CD4-positive, alpha-beta T cell treated with Interleukin-21 for 1 hour (primary cell): ENCODE measurements around the gene GBF1.
"Not testable (repeated sequence)": the region's sequence is repeated elsewhere in the genome, so short reads cannot be mapped to it uniquely, and the experiment has no call there.

Source experiments
- DNase-seq: peaks from one replicate; pipeline ENCODE4 v3.0.0-alpha.2; 2020

Gene GBF1

DNA sequence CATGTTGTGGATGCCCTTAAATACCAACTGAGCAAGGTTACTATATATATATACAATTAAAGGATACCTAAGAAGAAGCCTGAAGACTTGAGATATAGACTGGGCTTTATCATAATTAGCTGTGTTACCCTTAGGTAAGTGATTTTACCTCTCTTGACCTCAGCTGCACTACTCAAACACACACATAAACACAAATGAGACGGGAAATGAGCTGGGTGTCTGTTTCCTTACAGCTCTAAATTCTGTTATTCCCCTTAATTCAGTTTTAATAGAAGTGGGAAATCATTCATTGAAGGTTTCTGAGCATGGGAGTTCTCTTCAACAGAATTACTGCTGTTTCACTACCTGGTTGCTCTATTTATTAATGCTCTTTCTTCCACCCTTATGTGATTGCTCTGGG lies 60.7 kb downstream of the GBF1 start:
- no peak for DNase-seq

DNA sequence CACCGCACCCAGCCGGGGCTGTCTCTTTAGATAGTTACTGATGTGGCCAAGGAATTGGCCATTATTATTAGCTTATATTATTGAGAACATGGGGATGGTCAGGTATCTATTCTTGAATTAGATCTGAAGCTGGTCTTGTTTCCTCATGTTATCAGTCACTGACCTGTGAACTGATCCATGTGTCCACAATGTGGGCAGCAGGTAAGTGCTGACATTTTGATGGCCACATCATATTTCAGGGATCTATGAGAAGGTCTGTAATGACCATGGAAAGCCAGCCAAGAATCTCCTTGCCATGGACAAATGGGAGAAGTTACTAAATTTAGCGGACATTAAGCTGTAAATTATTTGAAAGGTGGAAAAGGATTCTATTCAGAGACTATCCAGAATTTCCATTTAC lies 61.4 kb downstream of the GBF1 start:
- DNase-seq = no peak

DNA sequence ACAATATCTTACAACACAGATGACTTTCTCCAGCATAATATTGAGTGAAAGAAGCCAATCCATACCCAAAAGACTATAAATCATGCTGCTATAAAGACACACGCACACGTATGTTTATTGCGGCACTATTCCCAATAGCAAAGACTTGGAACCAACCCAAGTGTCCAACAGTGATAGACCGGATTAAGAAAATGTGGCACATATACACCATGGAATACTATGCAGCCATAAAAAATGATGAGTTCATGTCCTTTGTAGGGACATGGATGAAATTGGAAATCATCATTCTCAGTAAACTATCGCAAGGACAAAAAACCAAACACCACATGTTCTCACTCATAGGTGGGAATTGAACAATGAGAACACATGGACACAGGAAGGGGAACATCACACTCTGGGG lies 63.0 kb downstream of the GBF1 start:
- not testable (repeated sequence) for DNase-seq

DNA sequence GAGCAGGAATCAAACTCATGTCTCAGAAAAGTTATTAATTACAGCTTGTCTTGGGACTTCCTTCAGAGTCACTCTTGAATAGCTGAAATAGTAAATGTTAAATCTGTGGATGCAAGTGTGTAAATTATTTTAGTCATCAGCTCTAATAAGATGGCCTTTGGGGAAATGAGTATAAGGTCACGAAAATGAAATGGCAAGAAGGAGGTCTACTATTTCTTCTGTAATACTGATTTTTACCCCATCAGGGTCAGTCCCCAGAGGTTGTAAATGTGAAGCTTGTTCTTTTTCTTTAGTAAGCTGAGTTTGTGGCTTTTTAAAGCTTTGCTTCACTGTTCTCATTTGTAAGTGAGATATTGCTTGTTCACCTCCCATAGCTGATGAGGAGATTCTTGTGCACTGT lies 63.9 kb downstream of the GBF1 start:
- no peak for DNase-seq

DNA sequence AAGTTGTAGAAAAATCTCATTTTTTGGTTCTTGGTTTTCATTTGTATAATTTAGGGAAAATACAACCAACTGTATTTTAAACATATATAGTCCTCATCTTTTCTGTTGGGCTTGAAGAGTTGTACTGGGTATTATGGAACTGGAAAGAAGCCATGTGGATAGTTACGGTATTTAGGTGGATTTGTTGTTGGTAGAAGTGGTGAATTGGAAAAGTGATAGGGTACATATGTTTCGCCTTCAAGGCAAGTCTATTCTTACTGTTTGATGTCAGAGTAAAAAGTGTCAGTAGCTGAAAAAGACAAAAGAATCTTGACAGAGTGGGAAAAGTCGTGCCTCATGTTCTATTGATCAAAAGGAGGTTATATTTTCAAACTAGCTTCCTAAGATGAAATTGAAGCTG lies 64.6 kb downstream of the GBF1 start:
- no peak for DNase-seq

DNA sequence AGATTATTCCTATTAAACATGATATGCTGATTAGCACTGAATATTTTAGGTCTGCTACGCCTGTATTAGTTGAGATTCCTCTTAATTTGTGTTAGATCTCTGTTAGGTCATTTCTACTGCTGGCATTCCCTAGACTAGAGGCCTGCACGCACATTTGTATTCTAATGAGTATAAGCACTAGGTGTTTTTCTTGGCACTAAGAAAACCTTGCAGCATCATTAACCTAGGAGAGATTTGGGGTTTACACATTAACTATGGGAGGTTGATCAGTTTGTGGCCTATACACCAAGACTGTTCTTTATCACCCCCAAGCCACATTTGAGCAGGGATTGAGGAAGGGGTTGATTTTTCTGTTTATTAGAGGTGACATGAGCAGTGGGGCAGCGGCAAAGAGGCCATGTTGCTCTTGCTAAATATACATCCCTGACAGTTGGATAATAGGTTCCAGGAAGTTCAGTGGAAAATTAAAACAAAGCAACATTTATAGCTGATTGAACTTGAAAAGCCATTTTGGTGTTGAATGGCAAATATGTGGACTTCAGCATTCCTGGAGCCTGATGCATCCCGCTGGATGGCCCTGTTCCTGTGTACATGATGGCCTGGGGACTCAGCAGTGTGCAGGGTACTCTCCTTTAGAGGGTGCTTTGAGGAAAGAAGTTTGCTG lies 65.2 kb downstream of the GBF1 start:
- DNase-seq = no peak

DNA sequence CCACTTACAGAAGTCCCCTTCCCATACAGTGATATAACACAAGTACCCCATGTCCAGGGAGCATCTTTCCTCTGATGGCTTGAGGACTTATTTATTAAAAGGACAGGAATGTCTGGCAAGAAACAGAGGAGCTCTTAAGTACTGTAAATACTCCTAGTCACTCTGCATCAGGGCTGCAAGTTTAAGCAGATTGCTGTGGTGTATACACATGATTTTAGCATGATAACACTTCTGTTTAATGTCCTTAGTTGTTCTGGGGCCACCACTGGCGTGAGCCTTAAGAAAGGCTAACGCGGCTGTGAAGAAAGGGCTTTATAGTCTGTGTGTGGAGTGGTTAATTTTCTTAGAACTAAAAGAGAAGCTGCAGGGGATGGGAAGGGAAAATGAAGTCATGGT lies 65.7 kb downstream of the GBF1 start:
- DNase-seq = no peak

DNA sequence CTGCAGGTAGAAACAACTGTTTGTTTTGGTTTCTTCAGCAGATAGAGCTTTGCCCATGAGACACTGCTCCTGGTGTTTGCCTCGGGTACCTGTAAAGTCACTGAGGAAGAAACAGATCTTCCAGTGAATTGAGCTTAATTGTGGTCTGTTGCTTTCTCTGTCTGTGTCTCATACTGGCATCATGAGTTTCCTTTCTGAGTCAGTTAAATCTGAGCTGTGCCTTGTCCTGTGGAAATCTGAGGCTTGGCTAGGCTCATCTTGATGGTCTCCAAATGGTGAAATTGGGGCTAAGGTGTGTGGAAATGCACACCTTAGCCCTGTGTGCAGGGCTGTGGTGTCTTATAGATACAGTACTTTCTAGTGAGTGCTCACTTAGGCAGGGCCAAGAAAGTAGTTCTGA lies 67.4 kb downstream of the GBF1 start:
- DNase-seq = no peak

DNA sequence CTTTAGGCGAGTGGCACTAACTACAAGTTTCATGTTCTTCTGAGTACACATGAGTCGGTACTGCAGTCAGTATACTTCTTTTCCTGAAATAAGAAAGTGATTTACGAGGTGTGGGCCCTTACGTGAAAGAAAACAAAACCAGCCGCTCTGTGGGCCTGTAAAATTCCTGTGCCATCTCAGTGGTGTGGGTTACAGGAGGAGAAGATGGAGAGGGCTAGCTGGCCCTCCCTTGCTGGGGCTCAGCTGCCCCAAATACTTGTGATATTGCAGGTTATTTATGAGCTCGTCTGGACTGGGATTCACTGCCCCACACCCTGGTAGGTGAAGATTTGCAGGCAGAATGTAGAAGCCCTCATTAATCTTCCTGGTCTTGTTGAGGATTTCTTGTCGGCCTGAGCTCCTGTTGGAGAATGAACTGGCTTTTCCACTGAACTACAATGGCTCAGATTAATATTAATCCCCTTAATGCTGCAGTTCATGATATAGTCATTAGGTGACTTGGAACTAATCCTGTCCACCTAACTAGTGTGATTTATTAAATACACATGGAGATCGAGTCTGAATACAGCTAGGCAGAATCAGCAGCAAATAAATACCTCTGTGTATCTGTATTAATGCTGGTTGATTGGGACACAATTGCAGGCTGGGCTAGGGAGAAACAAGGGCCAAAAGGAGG lies 68.0 kb downstream of the GBF1 start:
- no peak for DNase-seq

DNA sequence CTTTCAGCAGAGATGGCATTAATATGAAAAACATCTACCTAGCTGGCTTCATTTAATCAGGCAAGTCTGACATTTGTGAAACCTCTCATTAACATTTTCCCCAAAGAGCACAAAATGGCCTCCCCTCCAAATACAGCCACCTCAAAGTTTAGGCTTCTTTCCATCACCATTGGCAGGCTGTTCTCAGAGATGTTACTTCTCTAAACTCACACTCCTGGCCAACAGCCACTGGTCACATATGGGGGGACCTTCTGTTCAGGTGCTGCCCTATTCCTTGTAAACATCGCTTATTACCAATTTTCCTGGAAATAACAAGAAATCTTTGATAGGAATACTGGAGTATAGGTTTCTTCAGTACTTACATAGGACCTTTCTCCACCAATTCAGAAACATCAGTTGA lies 69.5 kb downstream of the GBF1 start:
- DNase-seq = no peak

DNA sequence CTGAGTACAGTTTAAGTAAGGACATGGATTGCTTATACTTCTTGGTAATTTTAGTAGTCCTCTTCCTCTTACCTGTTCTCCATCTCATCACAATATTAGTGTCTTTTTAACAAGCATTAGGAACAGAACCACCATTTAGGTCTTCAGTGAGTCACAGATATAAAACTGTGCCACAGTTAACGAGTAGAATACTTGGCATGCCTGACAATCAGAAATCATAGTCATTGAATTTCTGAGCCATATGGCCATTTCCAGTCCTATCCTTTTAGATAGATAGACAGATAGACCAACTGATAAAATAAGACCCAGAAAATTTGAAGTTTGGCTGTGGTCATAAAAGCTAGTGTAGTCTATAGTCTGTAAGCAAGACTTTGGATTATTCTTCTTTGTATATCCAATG lies 71.1 kb downstream of the GBF1 start:
- no peak for DNase-seq

DNA sequence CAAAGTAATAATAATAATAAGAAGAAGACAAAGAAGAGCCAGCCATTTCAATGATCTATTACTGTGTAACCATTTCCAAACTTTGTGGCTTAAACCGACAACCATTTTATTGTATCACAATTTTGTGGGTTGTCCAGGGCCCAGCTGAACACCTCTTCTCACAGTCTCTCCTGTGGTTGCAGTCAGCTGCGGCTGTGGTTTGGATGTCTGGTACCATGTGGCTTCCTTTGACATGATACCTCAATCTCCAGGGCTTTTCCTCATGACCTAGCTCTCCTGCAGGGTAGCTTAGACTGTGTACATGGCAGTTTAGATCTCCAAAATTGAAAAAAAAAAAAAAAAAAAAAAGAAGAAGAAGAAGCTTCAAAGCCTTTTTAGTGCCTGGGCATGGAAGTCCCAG lies 77.6 kb downstream of the GBF1 start:
- peak; percentile 44 for DNase-seq

DNA sequence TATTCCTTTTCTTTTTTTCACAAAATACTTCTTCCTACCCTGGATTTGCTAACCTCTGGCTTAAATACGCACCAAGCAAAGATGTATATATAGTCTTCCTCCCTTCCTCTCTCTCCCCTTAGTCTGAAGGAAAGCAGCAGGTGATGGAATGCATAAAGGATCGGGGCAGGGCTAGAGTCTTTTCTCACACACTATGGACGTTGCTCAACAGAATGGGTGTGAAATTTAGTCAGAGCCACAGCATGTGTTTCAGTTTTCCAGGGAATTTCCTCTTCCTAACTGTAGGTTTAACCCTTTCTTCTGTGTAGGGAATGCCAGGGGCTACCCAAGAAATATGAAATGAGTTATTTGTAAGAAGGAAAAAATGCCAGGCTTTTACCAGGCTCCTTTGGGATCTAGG lies 78.7 kb downstream of the GBF1 start:
- no peak for DNase-seq

DNA sequence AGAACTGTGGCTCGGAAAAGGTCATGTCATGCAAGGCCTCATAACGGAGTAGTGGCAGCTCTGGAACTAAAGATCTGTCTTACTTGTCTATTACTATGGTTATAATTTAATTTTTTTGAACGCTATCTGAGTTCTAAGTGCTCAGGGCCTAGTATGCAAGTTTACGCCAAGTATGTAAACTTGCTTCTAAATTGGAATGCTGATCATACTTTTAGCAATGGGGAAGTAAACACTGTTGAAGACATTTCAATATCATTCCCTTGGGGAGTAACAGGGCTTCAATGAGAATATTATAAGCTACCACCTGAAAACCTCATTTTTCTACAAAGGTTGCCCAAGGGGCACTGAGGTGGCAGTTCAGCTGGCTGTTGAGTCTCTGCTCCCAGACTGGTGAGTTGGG lies 80.7 kb downstream of the GBF1 start:
- DNase-seq = no peak

DNA sequence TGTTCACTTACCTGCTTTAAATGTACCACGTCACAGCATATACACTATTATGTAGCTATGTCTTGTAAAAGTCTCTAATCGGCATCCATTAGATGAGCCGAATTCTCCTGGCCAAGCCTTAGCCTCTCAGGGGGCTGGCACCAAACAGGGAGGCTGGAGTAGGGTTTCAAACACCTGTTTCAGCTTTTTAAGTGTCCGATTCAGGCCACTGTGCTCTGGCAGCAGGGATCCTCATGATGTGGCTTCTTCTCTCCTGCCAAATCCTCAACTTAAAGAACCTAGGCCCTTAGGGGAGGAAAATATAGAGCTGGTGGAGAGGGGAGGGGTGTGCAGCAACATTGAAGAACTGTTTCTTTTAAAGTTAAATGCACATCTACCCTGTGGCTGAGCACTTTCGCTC lies 81.7 kb downstream of the GBF1 start:
- DNase-seq = no peak

DNA sequence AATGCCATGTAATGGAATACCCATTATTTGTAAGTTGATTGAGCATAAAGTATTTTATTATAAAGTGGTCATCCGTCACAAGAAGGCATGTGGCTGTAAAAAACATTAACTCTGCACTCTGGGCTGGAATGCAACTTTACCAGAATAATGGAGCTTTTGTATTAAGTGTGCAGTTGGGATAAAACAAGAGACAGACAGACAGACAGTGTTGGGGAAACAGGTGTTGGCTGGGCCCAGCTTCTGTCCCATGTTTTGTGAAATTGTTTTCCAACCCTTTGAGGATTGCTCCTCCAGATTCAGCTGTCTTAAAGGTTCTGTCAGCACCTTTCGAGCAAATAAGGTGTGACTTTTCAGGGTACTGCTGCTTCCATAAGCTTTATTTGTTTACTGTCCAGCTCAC lies 82.3 kb downstream of the GBF1 start:
- DNase-seq = no peak

DNA sequence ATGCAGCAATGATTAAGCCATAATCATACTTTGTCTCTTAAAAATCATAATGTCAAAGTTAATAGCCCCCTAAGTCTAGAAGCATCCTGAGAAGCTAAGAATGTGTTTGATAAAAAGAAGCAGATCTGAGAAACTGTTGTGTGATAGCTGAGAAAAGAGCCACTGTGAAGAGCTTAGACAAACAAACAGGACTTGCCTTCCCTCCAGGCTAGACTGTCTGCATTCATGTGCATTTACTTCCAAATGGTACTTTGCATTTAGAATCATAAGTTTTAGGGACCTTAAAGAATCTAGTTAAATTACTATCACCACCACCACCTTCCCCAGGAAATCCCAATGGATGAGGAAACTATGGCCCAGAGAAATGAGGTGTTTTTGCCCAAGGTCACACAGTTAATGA lies 87.4 kb downstream of the GBF1 start:
- DNase-seq = no peak

DNA sequence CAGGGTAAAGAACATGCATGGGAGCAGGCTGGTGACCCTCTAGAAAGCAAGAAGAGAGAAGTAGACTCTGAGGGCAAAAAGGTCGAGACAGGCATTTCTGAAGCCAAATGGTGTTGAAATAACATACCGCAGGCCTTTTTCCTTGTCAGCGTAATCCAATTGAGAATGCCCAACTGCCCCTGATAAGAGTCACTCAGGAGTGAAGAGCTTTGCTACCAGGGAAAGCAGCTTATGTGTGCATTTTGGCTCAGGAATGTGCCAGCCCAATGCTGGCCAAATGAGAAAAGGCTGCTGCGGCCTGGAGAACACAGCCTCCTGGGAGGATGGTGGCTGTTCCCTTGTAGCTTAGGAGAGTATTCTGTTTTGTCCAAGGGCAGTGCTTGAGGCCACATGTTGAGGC lies 88.8 kb downstream of the GBF1 start:
- no peak for DNase-seq

DNA sequence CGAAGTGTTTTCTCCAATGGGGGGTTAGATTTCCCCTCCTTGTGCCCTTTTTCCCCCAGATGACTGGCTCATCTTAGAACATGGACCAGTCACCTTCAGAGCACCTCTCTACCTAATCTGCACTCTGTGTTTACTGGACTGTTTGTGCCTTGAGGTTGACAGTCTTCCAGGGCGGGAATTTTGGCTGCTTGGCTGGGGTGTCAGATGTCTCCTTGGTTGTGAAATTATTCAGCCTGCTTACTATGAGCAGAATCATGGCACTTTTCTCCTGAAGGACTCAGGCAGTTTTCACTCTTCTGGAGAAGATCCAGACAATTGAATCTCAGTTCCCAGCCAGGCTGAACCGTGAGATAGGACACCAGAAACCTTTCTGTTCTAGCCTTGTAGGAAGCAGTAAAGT lies 89.9 kb downstream of the GBF1 start:
- no peak for DNase-seq

DNA sequence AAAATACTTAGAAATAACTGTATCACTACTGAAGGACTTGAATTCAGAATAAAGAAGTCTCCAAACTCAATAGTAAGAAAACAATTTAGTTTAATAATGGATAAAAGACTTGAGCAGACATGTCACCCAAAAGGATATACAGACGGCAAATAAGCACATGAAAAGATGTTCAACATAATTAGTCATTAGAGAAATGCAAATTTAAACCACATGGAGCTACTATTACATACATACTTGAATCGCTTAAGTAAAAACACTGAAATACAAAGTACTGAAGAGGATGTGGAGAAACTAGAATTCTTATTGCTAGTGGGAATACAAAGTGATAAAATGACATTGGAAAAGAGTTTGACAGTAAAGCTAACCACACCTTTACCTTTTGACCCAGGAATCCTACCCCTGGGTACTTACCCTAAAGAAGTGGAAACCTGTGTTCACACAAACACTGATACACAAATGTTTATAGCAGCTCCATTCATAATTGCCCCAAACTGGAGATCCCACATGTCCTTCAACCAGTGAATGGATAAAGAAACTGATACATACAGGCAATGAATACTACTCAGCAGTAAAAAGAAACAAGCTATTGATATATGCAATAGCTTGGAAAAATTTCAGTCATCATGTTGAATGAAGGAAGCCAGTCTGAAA lies 95.8 kb downstream of the GBF1 start:
- DNase-seq = no peak

DNA sequence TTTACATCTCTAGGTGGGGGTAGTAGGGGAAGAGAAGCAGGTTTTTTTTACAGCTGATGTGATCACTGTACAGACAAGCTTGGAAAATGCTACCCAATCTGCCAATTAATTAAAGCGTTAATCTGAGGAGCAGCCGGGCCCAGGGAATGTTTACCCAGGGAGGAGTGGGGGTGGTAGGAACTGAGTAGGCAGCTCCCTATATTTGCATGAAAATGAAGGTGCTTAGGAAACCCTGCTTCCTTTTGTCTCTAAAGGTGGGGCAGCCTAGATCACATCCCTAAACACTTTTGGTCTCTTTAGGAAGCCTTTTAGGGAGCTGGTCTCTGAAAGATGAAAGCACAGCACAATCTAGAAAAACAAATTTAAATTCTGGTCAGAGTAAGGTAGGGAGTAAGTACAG lies 97.1 kb downstream of the GBF1 start:
- no peak for DNase-seq

DNA sequence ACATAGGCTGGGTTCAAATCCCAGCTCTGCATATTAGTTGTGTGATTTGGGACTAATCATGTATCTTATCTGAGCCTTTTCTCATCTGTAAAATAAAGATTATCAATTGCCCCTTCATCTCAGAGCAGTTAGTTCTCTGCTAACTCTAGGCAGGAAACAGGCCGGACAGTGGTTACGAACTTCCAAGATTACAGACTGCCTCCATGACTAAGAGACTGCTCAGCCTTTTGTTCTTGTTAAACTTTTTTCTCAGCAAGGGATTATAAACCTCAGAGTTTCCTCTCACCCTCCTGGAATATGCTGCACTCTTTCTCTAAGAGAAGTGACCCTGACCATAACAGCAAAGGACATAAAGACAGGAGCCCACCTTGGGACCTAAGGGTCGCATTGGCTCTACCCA lies 97.6 kb downstream of the GBF1 start:
- DNase-seq = no peak

DNA sequence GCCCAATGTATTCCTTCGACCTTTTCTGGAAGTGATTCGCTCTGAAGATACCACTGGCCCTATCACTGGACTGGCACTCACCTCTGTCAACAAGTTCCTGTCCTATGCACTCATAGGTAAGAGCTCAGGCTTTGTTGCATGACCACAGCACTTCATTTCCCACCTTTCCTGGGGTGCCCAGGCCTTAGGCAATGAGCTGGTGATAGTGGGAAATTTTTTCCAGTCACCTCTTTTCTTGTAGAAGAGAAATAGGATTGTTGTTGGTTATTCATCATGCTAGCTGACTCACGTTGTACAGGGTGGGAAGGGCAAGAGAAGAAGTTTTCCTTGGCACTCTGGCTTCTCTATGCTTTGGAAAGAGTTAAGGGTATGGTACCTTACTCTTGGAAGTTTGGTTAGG lies 98.7 kb downstream of the GBF1 start:
- DNase-seq = no peak

DNA sequence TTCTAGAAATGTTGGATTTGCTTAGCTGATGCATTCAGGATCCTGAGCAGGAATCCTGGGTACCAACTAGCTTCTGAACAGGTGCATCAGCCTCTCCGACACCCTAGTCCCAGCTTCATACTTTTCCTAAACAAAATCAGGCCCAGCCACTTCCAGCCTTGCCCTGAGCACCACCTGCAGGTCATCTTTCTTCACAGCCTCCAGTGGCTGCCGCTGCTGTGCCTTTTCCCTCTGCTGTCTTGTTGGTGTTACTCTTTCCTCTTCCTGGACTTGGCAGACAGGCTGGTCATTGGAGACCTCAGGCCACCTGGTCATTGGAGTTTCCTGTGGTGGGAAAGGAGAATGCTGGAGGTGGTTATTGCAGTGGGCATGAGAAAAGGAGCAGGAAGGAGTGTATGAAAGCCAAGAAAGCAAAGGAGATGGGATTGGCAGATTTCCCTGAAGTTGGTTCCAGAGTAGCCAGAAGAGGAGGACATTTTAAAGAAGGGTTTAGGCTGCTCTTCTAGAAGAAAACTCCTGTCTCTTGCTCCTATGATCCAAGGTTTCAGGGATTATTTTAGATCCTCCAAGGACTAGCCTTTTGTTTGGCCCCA lies 102.0 kb downstream of the GBF1 start:
- no peak for DNase-seq
